Measurements from ENCODE around the gene PHF23.

Gene PHF23

GRCh38 chr17:7196651-7197401 is 42.4 kb downstream of the PHF23 start:
- DNase-seq, result no peak

- DNase-seq, result no peak
Measured at GRCh38 chr17:7195971-7196370, 43.3 kb downstream of the PHF23 start.

DNA sequence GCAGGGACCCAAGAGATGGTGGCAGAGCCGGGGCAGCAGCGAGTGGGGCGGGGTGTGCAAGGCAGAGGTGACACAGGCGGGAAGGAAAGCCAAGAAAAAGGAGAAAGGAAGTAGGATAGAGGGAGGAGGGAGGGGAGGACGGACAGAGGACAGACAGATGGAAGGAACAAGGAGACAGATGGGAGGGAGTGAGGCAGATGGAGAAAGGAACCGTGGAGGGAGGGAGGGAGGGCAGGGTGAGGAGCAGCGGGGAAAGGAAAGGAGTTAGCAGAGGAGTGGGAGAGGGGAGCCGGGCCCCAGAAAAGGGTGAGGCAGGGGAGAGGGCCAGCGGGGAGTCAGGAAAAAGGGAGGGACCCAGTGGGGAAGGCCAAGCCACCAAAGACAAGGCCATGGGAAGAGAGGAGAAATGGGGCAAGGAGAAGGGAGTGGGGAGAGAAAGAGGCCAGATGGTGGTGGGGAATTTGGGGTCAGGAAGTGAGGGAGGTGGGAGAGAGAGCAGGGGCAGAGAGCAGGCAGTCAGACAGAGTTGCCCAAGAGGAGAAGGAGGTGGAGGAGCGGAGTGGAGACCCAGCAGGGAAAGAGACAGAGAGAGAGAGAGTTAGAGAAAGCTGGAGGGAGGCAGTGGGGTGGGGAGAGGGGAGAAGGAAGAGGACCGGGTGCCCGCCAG is 46.9 kb downstream of the PHF23 start:
- DNase-seq, result no peak

DNA sequence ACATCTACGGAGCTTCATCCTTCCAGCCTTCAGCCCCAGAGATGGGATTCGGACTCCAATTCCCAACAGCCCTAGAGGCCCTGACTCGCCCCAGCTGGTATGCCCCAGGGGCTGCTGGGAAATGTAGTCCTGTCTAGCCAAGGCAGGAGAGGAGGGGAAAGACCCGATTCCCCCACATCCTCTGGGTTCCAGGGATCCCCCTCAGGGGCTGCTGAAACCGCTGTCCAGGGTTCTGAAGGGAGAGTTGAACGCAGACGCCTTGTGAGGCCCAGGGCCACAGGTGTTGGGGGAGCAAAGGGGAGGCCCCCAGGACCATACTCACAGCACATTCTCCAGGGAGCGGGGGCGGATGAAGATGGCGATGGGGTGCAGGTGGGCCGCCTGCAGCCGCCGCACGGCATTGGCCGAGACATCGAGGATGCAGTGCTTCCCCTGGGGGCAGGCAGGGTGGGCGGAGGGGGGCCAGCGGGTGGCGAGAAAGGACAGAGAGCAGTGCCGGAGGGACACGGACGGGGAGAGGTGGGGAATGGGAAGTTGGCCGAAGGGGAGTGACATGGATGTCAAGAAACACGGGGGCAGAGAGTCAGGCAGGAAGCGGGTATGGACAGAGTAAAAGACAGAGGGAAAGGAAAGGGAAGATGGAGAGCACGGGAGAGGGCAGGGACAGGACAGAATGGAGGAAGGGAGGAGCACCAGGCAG is 47.5 kb downstream of the PHF23 start:
- DNase-seq, result no peak

DNA sequence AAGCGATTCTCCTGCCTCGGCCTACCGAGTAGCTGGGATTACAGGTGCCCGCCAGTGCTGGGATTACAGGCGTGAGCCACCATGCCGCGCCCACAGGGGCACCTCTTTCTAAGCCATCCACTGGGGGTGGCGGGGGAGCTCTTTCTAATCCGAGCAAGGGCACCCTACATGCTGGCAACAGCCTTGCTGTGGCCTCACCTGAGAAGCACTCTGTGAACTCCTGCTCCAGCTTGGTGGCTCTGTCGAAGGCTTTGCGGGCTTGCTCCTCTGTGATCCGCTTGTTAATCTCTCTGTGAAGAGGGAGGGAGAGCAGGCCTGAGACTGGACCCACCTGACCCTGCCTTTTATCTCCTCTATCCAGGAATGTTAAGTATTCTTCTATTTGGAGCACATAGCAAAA is 48.2 kb downstream of the PHF23 start:
- no peak for DNase-seq

DNA sequence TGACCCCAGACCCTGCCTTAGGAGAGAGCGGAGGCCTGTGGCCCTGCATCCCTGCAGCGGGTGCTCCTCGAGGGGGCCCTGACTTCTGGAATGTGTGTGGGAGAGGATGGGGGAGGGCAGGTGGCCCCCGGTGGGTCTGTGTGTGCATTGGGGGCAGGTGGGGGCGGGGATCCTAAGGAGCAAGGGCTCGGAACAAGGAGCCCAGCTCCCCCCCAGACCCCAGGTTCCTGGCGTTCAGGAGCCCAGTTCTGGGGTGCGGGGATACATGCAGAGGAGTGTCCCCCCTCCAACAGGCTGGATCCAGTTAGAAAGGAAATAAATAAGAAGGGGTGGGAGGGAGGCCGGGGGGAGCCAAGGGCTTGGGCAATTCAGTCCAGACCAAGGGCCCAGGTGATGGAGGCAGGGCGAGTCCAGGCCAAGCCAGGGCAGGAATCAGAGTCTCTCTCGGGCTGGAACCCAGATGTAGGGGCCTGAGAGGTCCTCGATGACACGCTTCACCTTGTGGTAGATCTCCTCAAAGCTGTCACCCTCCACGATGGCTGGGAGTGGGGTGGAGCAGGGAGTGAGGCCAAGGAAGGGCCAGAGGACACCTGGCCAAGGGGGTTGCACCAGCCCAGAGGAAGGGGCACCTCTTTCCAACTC is 48.9 kb downstream of the PHF23 start:
- DNase-seq, result no peak

DNA sequence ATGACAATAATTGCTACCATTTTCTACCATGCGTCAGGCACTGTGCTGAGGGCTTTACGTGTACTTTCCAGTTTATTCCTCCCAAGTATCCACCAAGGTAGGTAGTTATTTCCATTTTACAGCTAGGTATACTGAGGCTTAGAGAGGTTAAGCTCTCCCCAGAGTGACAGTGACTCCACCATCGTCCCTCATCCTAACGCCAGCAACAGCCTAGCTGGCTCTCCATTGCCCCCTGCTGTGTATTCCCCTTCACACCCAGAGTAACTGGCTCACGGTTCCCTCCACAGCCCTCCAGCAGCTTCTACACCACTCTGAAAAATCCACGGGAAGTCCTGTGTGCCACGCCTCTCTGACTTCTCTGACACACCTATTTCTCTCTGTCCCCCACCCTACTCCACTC is 53.0 kb downstream of the PHF23 start:
- no peak for DNase-seq
